ENCODE results near the gene TLCD1. TPM values are rescaled to one million over a fixed set of nuclear protein-coding genes. Genes with fewer than 3 reads are reported as not detected.

TLCD1 gene
- total RNA-seq, 1 experiment from 2014 or later, result 7.1 TPM

Other genes with a start within 250 kb of the TLCD1 start
- not detected in 2 replicates for gene FOXN1, start 219.9 kb downstream of the TLCD1 start, total RNA-seq (2014; rRNA removed)
- gene UNC119, start 173.6 kb downstream of the TLCD1 start, total RNA-seq (2014; rRNA removed), result 68.4 and 82.1 TPM in 2 replicates
- gene PIGS, start 154.7 kb downstream of the TLCD1 start, total RNA-seq (2014; rRNA removed), result 15.8 and 22.4 TPM in 2 replicates
- gene ALDOC, start 149.3 kb downstream of the TLCD1 start, total RNA-seq (2014; rRNA removed), result 42.6 and 72.9 TPM in 2 replicates
- 86.6 and 118 TPM in 2 replicates for gene SPAG5, start 127.2 kb downstream of the TLCD1 start, total RNA-seq (2014; rRNA removed)
- gene RSKR, start 112.0 kb downstream of the TLCD1 start, total RNA-seq (2014; rRNA removed), result 4.4 and 7.2 TPM in 2 replicates
- 103 and 171 TPM in 2 replicates for gene BLTP2, start 81.1 kb downstream of the TLCD1 start, total RNA-seq (2014; rRNA removed)
- gene SDF2, start 64.3 kb downstream of the TLCD1 start, total RNA-seq (2014; rRNA removed), result 31.6 and 34.0 TPM in 2 replicates
- gene SUPT6H, start 64.0 kb downstream of the TLCD1 start, total RNA-seq (2014; rRNA removed), result 32.2 and 38.8 TPM in 2 replicates
- gene PROCA1, start 14.3 kb downstream of the TLCD1 start, total RNA-seq (2014; rRNA removed), result 1.9 and 2.6 TPM in 2 replicates
- gene RAB34, start 8.4 kb downstream of the TLCD1 start, total RNA-seq (2014; rRNA removed), result 207 and 211 TPM in 2 replicates
- 390 and 515 TPM in 2 replicates for gene RPL23A, start 6.2 kb downstream of the TLCD1 start, total RNA-seq (2014; rRNA removed)
- 2.4 and 3.7 TPM in 2 replicates for gene NEK8, start 2.6 kb upstream of the TLCD1 start, total RNA-seq (2014; rRNA removed)
- 81.5 and 104 TPM in 2 replicates for gene TRAF4, start 17.8 kb upstream of the TLCD1 start, total RNA-seq (2014; rRNA removed)
- 4.8 and 6.5 TPM in 2 replicates for gene FAM222B, start 116.6 kb upstream of the TLCD1 start, total RNA-seq (2014; rRNA removed)
- 25.8 and 30.5 TPM in 2 replicates for gene ERAL1, start 128.8 kb upstream of the TLCD1 start, total RNA-seq (2014; rRNA removed)
- gene FLOT2, start 171.5 kb upstream of the TLCD1 start, total RNA-seq (2014; rRNA removed), result 23.1 and 34.7 TPM in 2 replicates
- 4.9 and 5.1 TPM in 2 replicates for gene DHRS13, start 176.8 kb upstream of the TLCD1 start, total RNA-seq (2014; rRNA removed)
- 20.6 and 25.0 TPM in 2 replicates for gene PHF12, start 225.3 kb upstream of the TLCD1 start, total RNA-seq (2014; rRNA removed)

Data from PC-3 (cell line).